Astrocyte (in vitro differentiated cells and primary cell): Measurements from ENCODE around the gene LRIG1.

ENCODE experiments used
- CTCF ChIP-seq: IDR thresholded peaks from 2 replicates; pipeline ENCODE4 v1.5.1; 2011; ENCODE audit warnings: low read depth, mild to moderate bottlenecking, inconsistent platforms, low read length, moderate library complexity; ENCODE audit not compliant: insufficient read depth
- EZH2 ChIP-seq: IDR thresholded peaks from 2 replicates; pipeline ENCODE4 v1.6.1; 2012; ENCODE audit warnings: mild to moderate bottlenecking, low read length, inconsistent platforms; ENCODE audit not compliant: insufficient read depth

DNA sequence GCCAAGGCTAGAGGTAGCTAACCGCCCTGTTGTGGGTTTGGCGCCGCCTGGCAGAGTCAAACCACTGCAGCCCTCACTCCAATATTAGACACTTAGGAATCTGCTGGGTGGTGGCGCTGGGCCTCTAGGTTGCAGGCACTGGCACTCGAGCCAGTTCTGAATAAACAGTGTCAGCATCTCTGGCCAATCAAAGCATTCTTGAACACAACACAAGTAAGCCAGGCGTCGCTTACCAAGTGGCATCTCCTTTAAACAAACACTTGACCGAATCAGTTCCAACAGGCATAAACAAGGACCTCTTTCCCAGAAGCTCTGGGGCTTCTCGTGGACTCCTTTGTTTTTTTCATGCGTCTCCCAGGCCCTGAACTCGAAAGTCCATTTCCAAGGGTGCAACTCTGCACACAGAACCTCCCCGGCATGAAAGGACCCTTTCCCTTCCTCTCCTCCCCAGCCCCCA is 82.3 kb downstream of the LRIG1 start:
- TF ChIP-seq CTCF (peak; percentile 4), EZH2 (no peak)
